Activated CD8-positive, alpha-beta memory T cell treated with anti-CD3 and anti-CD28 coated beads, Interleukin-2, amount 50 U/mL, for 4 hours (primary cell): Measurements from ENCODE around the gene SLAIN2.
"Not testable (repeated sequence)": the region's sequence is repeated elsewhere in the genome, so short reads cannot be mapped to it uniquely, and the experiment has no call there.

Experiments
- DNase-seq: peaks from one replicate; pipeline ENCODE4 v3.0.0-alpha.2; 2020

SLAIN2 gene

GRCh38 chr4:48445704-48446103 is 104.4 kb downstream of the SLAIN2 start:
- DNase-seq = no peak

- DNase-seq = no peak
Measured at GRCh38 chr4:48446642-48447041, 105.3 kb downstream of the SLAIN2 start.

GRCh38 chr4:48449151-48449550 is 107.8 kb downstream of the SLAIN2 start:
- DNase-seq = no peak

DNA sequence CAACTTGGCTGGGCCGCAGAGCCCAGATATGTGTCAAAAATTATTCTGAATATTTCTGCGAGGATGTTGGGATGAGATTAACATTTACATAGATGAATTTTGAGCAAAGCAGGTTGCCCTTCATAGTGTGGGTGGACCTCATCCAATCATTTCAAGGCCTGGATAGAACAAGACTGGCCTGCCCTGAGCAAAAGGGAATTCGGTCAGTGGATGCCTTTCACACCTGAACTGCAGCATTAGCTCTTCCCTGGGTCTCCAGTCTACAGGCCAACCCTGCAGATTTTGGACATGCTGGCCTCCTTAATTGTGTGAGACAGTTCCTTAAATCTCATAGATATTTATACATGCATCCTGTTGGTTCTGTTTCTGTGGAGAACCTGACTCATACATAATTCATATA is 109.4 kb downstream of the SLAIN2 start:
- no peak for DNase-seq

DNA sequence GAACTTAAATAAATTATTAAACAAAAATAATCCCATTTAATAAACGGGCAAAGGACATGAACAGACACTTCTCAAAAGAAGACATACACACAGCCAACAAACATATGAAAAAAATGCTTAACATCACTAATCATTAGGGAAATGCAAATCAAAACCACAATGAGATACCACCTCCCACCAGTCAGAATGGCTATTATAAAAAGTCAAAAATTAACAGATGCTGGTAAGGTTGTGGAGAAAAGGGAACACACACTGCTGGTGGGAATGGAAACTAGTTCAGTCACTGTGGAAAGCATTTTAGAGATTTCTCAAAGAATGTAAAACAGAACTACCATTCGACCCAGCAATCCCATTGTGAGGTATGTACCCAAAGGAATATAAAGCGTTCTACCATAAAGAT is 110.3 kb downstream of the SLAIN2 start:
- DNase-seq = not testable (repeated sequence)

GRCh38 chr4:48454591-48454990 is 113.3 kb downstream of the SLAIN2 start:
- DNase-seq = no peak

GRCh38 chr4:48461000-48461399 is 119.7 kb downstream of the SLAIN2 start:
- no peak for DNase-seq

- no peak for DNase-seq
Measured at GRCh38 chr4:48462363-48462762, 121.0 kb downstream of the SLAIN2 start.

GRCh38 chr4:48467442-48467841 is 126.1 kb downstream of the SLAIN2 start:
- no peak for DNase-seq

DNA sequence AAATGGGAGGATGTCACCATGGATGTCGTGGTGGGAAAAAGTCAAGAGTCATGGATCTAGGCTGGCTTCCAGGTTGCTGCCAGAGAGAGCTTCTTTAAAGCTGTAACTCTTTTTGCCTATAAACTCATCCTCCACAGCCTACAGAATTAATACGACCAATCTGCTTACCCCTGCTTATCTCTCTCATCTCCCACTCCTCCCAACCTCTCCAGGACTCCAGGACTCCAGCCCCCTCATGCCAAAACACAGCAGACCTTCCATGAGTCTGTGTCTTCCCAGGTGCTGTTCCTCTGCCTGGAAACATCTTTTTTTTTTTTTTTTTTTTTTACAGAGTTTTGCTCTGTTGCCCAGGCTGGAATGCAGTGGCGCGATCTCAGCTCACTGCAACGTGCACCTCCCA is 126.6 kb downstream of the SLAIN2 start:
- DNase-seq = no peak

DNA sequence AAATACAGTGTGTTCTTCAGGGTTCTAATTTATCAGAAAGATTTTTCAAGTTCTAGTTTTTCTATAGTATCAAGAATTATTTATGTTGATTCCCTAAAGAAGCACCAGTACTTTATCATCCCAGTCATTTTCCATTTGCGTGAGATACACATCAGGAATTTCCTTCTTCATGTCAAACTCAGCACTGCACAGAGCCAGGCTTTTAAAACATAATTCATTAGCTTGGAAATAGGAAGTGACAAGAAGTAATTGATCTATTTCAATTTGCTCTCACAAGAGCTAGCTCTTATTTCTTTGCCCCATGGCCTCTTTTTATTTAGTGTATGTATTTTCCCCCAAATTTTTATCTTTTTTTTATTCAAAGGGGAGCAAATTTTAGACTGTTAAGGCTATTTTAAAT is 128.8 kb downstream of the SLAIN2 start:
- DNase-seq = no peak

DNA sequence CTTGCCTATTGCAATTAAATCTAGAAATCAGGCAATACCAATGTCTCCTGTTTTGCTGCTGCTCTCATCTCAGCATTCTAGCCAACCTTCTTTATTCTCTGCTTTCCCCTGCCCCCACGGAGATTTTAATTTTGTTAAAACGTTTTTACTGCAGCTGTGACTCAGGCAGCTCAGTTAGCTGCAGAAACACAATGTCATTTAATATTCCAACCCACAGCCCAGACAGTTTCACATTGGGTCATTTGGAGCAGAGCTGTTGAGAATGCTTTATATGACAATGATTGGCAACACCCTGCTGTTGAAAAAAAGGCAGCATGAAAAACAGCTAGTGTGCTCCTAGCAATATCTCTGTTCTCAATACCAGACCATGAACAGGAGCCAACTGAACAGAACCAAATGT is 129.2 kb downstream of the SLAIN2 start:
- DNase-seq = no peak

- no peak for DNase-seq
Measured at GRCh38 chr4:48472794-48473193, 131.5 kb downstream of the SLAIN2 start.

DNA sequence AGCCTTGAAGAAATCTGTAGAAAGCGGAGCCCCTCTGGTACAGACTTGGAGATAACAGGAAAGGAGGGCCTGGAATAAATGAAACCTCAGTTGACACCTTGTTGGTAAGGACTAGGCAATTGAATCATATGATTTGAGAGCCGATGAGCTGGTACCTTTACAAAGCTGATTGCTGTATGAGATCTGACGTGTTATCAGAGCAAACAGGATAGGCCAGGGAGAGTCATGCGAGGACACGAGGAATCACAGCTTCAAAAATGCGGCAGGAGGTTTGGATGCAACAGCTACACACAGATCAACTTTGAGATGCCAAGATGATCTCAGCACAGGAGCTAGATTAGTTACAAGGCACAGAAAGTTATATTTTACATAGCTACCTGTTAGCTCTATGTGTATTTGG is 134.4 kb downstream of the SLAIN2 start:
- DNase-seq = no peak
